NCI-H82 treated with DMSO at 0.1 percent for 48 hours (cell line): ENCODE results near the gene CCM2.
"Not testable (repeated sequence)": the region's sequence is repeated elsewhere in the genome, so short reads cannot be mapped to it uniquely, and the experiment has no call there.

Experiments
- DNase-seq: peaks from one replicate; lab custom pipeline; 2025; ENCODE audit not compliant: unreplicated experiment; lab: John Stamatoyannopoulos, UW

The CCM2 gene

GRCh38 chr7:45098983-45099839 is 99.2 kb downstream of the CCM2 start:
- no peak for DNase-seq

DNA sequence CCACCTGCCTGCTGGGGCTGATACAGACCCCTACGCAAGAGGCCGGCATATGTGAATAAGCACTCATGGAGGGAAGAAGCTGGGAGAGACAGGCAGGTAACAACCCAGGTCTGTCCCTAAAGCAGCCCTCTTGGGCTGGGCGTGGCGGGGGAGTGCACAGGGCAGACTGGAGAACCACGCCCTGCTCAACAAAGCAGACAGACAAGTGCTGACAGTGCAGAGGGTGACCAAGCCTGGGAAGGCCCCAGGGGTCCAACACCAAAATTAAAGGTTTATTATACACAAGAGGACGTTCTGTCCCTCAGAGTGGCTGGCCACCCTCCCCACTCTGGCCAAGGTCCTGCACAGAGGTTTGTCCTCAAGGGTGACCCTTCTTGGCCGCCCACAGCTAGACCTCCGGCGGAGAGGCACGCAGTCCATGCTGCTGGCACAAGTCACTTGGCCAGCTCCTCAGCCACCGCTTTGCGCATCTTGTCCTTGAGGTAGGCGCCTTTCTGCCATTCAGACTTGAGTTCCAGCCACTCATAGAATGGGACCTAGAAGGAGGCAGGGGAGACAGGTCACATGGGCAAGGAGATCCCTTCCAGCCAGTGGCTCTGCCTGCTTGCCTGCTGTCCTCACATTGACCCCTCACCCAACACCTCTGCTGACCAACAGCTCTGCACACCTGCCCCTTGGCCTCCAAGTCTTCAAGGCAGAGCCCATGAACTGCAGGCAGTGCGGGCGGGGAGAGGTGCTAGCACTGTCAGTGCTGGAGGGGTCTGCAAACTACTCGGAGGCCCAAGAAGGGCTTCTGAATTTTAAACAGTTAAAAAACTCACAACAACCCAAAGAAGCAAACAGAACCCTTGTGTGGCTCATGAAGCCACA is 100.1 kb downstream of the CCM2 start:
- no peak for DNase-seq

- DNase-seq: no peak
Measured at GRCh38 chr7:45100761-45101480, 100.9 kb downstream of the CCM2 start.

- DNase-seq: no peak
Measured at GRCh38 chr7:45101748-45102147, 101.7 kb downstream of the CCM2 start.

GRCh38 chr7:45102785-45103712 is 103.0 kb downstream of the CCM2 start:
- DNase-seq: no peak

GRCh38 chr7:45103958-45104843 is 104.2 kb downstream of the CCM2 start:
- no peak for DNase-seq

- DNase-seq: no peak
Measured at GRCh38 chr7:45104844-45105587, 105.0 kb downstream of the CCM2 start.

DNA sequence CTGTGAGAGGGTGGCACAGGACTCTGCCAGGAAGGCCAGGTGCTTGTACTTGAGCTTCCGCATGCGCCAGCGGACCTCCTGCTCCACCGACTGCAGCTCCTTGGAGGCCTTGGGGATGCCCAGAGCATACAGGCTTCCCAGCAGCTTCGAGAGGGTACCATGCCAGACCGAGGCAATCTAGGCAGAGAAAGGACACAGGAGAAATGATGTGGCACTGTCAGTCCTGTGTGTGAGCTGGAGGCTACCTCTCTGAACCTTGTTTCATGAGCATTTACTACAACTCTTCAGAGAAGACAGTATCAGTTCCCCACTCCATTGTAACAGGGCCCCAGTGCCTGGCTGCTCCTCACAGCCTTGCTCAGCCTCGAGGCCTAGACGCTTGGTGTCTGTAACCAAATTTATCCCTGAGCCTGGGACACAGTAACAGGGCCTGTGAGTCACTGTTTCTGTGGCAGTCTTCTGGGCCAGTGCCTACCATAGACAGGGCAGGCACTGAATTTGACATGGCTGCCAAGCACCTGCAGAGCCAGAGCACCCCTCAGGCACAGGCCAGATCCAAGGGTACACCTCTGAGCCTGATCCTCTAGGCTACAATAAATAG is 105.7 kb downstream of the CCM2 start:
- no peak for DNase-seq

DNA sequence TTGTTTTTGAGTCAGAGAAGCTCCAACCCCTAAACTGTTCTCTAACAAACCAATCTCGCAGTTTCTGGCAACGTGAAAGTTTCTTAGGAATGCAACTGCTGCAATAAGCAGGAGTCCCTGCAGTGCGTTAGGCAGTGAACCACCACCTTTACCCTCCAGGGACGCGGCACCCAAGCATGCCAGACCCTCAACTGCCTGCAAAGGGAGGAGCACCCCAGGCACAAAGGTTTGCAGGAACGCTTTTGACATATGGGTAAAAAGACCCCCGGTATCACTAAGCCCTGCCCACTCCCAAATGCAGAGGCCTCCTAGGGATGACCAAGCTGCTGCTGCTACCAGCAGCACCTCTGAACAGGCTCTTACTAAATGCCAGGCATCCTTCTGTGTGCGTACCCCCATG is 106.8 kb downstream of the CCM2 start:
- no peak for DNase-seq

DNA sequence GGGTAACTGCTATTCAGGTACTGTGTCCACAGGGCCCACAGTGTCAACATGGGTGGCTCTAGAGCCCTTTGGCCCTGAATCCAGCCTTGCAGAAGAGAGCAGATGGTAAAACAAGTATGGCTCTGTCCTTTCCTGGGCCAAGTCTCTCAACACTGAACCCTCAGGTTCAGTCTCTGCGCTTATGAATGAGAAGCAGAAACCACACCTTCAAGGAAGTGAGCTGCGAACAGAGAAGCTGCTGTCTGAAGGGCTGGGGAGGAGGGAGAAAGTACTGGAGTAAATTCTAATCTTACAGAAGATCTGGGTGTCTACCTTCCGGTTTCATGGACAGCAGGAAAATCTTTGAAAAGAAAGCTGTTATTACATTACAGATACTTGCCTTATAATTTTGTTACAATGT is 107.4 kb downstream of the CCM2 start:
- DNase-seq: no peak

- no peak for DNase-seq
Measured at GRCh38 chr7:45108863-45109262, 108.9 kb downstream of the CCM2 start.

GRCh38 chr7:45111298-45112223 is 111.6 kb downstream of the CCM2 start, which contains the start of gene TBRG4:
TBRG4 (minus strand) TSS chr7:45111697; CDS start chr7:45109237, 2,460 bp downstream.
- peak; percentile 78 for DNase-seq

- DNase-seq: no peak
Measured at GRCh38 chr7:45112648-45113047, 112.6 kb downstream of the CCM2 start.

- not testable (repeated sequence) for DNase-seq
Measured at GRCh38 chr7:45114257-45114656, 114.3 kb downstream of the CCM2 start.

GRCh38 chr7:45114926-45115325 is 114.9 kb downstream of the CCM2 start:
- no peak for DNase-seq

- DNase-seq: no peak
Measured at GRCh38 chr7:45116048-45116447, 116.0 kb downstream of the CCM2 start.

GRCh38 chr7:45117582-45117981 is 117.6 kb downstream of the CCM2 start:
- DNase-seq: no peak
